NOMO-1 treated with DMSO at 0.1 percent for 48 hours (cell line): ENCODE measurements around the gene KLF15.

Experiments used
- DNase-seq: peaks from one replicate; lab custom pipeline; 2025; ENCODE audit not compliant: unreplicated experiment; lab: John Stamatoyannopoulos, UW

The KLF15 gene

GRCh38 chr3:126322181-126322967 lies 34.8 kb downstream of the KLF15 start:
- no peak for DNase-seq

DNA sequence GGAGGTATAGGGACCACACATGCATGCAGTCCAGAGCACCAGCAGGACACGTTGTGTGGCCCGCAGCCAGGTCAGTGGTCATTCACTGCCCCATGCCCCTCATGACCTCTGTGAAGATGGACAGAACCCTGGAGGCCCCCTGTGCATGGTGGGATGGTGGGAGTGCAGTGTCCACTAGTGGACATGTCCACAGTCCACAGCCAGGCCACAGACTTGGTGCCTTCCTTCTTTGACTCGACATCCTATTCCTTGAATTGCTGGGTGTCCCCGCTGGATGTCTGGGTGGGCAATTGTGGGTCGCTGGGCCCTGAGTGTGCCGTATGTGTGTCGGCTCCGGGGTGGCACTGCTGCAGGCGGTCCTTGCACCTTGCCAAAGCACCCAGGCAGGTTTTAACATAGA lies 35.7 kb downstream of the KLF15 start:
- DNase-seq, result no peak

GRCh38 chr3:126320517-126321293 lies 36.5 kb downstream of the KLF15 start:
- DNase-seq, result no peak

- DNase-seq, result no peak
Measured at GRCh38 chr3:126319701-126320295, 37.4 kb downstream of the KLF15 start.

DNA sequence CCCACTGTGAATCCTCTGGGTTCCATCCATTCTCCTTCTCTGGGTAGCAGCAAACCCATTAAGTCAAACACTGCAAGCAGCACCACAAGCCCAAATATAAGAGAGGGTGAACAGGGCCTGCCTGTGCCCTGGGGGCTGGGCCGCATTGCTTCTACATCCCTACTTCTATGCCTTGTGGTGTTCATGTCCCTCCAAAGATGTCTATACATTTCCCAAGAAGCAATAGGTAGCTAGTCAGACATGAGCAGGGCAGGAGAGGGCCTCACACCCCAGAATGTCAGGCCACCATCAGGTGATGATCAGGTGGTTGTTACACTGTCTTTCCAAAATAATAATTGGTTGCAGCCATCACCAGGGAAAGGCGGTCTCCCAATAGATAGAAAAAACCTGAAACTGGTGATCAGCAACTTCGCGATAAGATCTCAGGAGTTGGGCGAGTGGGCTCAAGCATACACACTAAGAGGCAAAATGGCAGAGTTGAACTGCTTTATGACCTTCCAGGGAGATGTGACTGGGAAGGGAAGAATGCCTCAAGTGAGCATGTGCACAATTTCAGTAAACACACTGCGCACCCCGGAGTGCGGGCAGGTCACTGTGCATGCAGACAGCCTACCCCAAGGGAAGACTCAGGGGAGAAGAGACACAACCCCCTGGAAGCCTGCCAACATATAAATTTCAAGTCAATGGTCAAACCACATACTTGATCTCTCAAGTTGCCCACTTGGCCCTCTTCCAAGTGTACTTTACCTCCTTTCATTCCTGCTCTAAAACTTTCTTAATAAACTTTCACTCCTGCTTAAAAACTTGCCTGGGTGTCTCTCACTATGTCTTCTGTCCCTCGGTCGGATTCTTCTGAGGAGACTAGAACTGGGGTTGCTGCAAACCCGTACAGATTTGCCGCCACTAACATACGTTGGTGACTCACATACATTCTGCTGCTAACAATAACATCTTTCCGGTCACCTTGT lies 39.9 kb downstream of the KLF15 start:
- DNase-seq, result no peak

DNA sequence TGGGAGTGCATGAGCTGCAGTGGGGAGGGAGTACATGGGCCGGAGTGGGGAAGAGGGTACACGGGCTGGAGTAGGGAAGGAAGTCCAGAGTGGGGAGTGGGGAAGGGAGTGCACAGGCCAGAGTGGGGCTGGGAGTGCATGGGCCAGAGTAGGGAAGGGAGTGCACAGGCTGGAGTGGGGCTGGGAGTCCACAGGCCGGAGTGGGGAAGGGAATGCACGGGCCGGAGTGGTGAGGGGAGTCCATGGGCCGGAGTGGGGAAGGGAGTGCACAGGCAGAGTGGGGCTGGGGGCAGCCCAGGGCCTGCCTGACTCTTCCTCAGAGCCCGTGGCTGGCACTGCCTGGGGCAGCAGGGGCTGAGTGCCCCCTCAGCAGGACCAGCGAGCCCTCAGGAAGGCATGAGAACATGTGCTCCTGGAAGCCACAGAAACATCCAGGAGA lies 40.7 kb downstream of the KLF15 start:
- DNase-seq, result no peak

GRCh38 chr3:126316031-126316461 lies 41.2 kb downstream of the KLF15 start:
- no peak for DNase-seq

DNA sequence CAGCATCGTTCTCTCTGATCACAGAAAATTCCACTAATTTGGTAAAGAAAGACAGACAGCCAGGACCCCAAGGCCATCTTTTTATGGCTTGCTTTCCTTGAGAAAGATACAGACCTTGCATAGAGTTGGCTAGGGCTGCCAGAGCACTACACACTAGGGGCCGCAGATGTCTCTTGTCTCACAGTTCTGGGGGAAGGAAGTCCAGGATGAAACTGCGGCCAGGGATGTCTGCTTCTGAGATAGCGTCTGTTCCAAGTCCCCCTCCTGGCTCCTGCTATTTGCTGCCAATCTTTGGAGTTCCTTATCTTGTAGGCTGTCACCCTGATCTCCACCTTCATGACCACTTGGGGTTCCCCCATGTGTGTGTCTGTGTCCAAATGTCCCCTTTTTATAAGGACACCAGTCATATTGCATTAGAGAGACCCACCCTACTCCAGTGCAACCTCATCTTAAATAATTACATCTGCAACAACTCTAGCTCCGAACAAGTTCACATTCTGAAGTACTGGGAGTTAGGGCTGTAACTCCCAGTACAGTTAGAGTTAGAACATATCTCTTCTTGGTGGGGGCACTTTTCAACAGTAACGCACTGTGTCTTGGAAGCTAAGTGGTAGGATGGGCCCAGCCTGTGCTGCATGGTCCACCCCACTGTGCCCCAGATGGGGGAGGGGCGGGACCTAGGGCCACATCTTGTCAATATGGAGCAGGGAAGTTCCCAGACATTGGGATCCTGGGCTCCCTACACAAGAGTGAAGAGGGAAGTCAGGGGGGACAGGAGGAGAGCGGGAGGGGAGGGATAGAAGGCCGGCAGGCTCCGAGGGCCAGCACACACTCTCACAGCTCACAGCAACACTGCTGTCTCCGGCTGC lies 42.2 kb downstream of the KLF15 start:
- no peak for DNase-seq

DNA sequence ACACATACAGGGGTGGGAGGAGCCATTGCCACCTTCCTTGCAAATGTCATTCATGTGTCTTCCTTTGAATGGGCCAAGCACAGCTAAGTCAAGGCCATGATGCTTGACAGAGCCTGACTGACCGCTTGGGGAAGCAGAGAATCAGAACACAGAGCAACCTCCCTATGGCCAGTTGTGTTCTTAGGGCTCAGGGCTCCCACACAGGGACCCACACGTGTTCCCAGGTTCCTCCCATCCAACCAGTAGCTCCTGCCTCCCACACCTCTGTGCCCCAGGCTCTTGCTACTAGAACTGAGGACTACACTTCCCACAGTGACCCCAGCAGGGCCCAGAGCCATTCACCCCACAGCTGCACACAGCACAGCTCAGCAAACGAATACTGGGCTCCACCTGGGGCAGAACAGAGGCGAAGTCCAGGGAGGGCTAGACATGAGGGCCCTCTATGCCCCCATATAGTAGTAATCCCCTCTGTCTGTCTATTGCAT lies 42.9 kb downstream of the KLF15 start:
- DNase-seq, result no peak

- DNase-seq, result no peak
Measured at GRCh38 chr3:126313580-126314304, 43.5 kb downstream of the KLF15 start.

GRCh38 chr3:126313166-126313565 lies 44.0 kb downstream of the KLF15 start:
- DNase-seq, result no peak

- DNase-seq, result no peak
Measured at GRCh38 chr3:126312341-126312740, 44.9 kb downstream of the KLF15 start.

- no peak for DNase-seq
Measured at GRCh38 chr3:126311338-126311978, 45.8 kb downstream of the KLF15 start.

DNA sequence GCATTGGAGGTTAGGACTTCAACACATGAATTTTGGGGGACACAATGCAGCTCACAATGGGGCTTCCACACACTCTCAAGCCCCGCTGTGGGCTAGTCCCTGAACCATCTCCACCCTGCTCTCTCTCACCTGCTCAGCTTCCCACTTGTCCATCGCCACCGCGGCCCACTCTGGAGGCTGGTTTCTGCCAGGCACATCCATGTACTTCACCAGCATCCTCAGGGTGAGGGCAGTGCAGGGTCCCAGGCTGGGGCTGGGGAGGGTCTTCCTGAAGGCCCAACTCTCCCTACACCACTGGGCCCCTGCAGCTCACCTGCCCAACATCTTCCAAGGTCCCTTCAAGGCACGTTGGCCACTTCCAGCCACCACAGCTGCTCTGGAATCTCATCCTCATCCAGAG lies 46.4 kb downstream of the KLF15 start:
- no peak for DNase-seq

GRCh38 chr3:126309861-126310655 lies 47.1 kb downstream of the KLF15 start:
- no peak for DNase-seq

DNA sequence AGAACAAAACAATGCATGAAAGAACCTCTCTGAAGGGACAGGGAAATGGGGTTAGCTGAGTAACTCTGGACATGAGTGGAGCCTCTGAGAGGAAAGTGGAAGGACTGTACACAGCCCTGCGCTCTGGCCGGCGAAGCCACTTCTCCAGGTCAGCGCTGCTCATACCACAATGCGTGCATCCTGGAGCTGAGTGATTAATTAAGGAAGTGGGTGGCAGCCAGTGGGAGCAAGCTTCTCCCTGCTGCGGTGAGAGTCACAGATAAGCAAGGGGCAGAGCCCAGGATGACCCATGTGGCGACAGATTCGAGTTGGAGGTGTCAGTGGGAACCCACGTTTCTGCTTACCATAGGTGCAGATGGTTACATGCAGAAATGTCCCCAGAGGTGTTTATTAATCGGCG lies 48.0 kb downstream of the KLF15 start:
- no peak for DNase-seq

GRCh38 chr3:126308394-126309125 lies 48.6 kb downstream of the KLF15 start:
- DNase-seq, result no peak
